GM18511 (cell line): ENCODE results near the gene BPIFB3.

ENCODE experiments used
- ATAC-seq: cut with Tn5 transposase; IDR thresholded peaks from one replicate; pipeline ENCODE4 v1.9.1; 2021; ENCODE audit warnings: mild to moderate bottlenecking, moderate library complexity; ENCODE audit not compliant: unreplicated experiment

Gene BPIFB3

GRCh38 chr20:33053291-33054106 lies at the start of gene BPIFB3:
Gene BPIFB3, plus strand, starts transcription at chr20:33053903. Its CDS starts 1,533 bp downstream, at chr20:33055436.
- no peak for ATAC-seq

- ATAC-seq, result no peak
These were observed 49.5 kb upstream of the BPIFB3 start, which contains the start of gene SUN5 for GRCh38 chr20:33004141-33004751. Gene SUN5, minus strand, starts transcription at chr20:33004433. Its CDS starts 93 bp downstream, at chr20:33004340.

GRCh38 chr20:33005132-33005566 lies 48.6 kb upstream of the BPIFB3 start:
- no peak for ATAC-seq

- no peak for ATAC-seq
These were observed 47.6 kb upstream of the BPIFB3 start for GRCh38 chr20:33005908-33006775.

GRCh38 chr20:33006776-33007375 lies 46.8 kb upstream of the BPIFB3 start:
- ATAC-seq, result no peak

- ATAC-seq, result no peak
These were observed 46.0 kb upstream of the BPIFB3 start, which contains the start of gene BPIFB2 for GRCh38 chr20:33007376-33008335. Gene BPIFB2, plus strand, starts transcription at chr20:33007704. Its CDS starts 871 bp downstream, at chr20:33008575.

GRCh38 chr20:33008336-33009213 lies 45.1 kb upstream of the BPIFB3 start:
- ATAC-seq, result no peak

- ATAC-seq, result no peak
These were observed 44.2 kb upstream of the BPIFB3 start for GRCh38 chr20:33009214-33010132.

- ATAC-seq, result no peak
These were observed 43.6 kb upstream of the BPIFB3 start for GRCh38 chr20:33010133-33010504.

- no peak for ATAC-seq
These were observed 42.8 kb upstream of the BPIFB3 start for GRCh38 chr20:33010674-33011449.

- no peak for ATAC-seq
These were observed 41.1 kb upstream of the BPIFB3 start for GRCh38 chr20:33012327-33013189.

- ATAC-seq, result no peak
These were observed 39.9 kb upstream of the BPIFB3 start for GRCh38 chr20:33013701-33014326.

- no peak for ATAC-seq
These were observed 39.2 kb upstream of the BPIFB3 start for GRCh38 chr20:33014336-33015113.

- ATAC-seq, result no peak
These were observed 38.6 kb upstream of the BPIFB3 start for GRCh38 chr20:33015114-33015484.
